Suppressor macrophage treated with lipopolysaccharide for 4 hours (primary cell): ENCODE measurements around the gene JMJD7.

Source experiments
- DNase-seq: peaks from one replicate; pipeline ENCODE4 v3.0.0-alpha.2; 2020

JMJD7 gene

GRCh38 chr15:41801850-41802455, 25.9 kb upstream of the JMJD7 start:
- DNase-seq: no peak

- DNase-seq: no peak
Observed at GRCh38 chr15:41804361-41804760, 23.5 kb upstream of the JMJD7 start.

- DNase-seq: no peak
Observed at GRCh38 chr15:41804916-41805666, 22.8 kb upstream of the JMJD7 start.

GRCh38 chr15:41805711-41806110, 22.2 kb upstream of the JMJD7 start:
- DNase-seq: no peak

- DNase-seq: no peak
Observed at GRCh38 chr15:41806291-41807181, 21.4 kb upstream of the JMJD7 start.

- DNase-seq: peak; percentile 40
Observed at GRCh38 chr15:41809121-41809520, 18.8 kb upstream of the JMJD7 start.

GRCh38 chr15:41809526-41810220, 18.2 kb upstream of the JMJD7 start:
- no peak for DNase-seq

- no peak for DNase-seq
Observed at GRCh38 chr15:41810651-41811431, 17.1 kb upstream of the JMJD7 start.

- DNase-seq: peak; percentile 90
Observed at GRCh38 chr15:41811432-41812195, 16.3 kb upstream of the JMJD7 start.

GRCh38 chr15:41812820-41813375, 15.0 kb upstream of the JMJD7 start:
- no peak for DNase-seq

- DNase-seq: no peak
Observed at GRCh38 chr15:41813426-41813825, 14.5 kb upstream of the JMJD7 start.

- no peak for DNase-seq
Observed at GRCh38 chr15:41814534-41814933, 13.4 kb upstream of the JMJD7 start.

GRCh38 chr15:41816788-41817187, 11.1 kb upstream of the JMJD7 start:
- no peak for DNase-seq

GRCh38 chr15:41817327-41817726, 10.6 kb upstream of the JMJD7 start:
- no peak for DNase-seq

- no peak for DNase-seq
Observed at GRCh38 chr15:41817781-41818180, 10.1 kb upstream of the JMJD7 start.

- no peak for DNase-seq
Observed at GRCh38 chr15:41819455-41820050, 8.3 kb upstream of the JMJD7 start.

GRCh38 chr15:41820791-41821423, 7.0 kb upstream of the JMJD7 start:
- DNase-seq: no peak

- DNase-seq: no peak
Observed at GRCh38 chr15:41821831-41822230, 6.1 kb upstream of the JMJD7 start.

GRCh38 chr15:41822471-41822870, 5.4 kb upstream of the JMJD7 start:
- DNase-seq: no peak

GRCh38 chr15:41822957-41823356, 4.9 kb upstream of the JMJD7 start:
- DNase-seq: no peak
